ENCODE results near the gene GREM2. TPM values are rescaled to one million over a fixed set of nuclear protein-coding genes. Genes with fewer than 3 reads are reported as not detected.

Gene GREM2
- total and polyA plus RNA-seq, 9 of the 15 experiments (the other 6 are each of a cell fraction or from before 2014, with no cell fraction given): 0.01 to 0.07 (median 0.05) TPM; not detected in 5

DNA sequence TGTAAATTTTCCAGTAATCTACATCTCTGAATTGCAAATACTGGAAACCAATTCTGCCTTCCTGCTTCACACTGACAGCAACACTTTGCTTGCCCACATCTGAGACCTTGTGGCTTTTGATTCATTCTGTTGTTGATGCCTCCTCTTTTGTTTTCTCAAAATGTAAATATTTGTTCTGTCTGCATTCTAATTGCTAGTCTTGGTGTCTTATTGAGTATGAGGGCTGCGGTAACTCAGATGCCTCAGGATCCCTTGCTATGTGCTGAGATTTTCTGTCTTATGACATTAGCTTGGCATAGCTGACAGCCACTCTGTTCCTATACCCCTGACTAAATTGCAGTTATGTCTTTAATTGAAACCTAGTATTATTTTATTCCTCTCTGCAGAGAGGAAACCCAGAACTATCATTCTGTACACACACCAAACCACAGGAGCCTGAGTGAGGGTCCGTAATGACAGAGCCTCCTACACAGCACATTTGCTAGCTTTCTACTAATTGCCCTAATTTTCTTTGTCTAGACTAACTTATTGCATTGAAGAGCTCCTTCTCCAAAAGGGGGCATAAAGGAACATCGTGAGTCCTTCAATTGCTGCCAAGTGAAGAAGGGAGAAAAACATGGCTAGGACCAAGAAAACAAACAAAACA, 72.1 kb downstream of the GREM2 start:
- Histone ChIP-seq H3K9me1 (ENCODE audit: control insufficient read depth, insufficient read depth, low read length) (no peaks in the 10 kb centered on the region), H2AFZ (ENCODE audit: low read depth, low read length) (no peak overlapping the region), H3K27ac (ENCODE audit: extremely low read depth, low read depth, low read length) (no peak overlapping the region), H3K9me3 (replicated peaks; ENCODE audit: control insufficient read depth, insufficient read depth, low read depth, low read length) (no peaks in the 10 kb centered on the region; the same call in 1 of the 2 replicates), H3K4me3 (no peak overlapping the region), H3K79me2 (ENCODE audit: control insufficient read depth, insufficient read depth, low read length) (no peaks in the 10 kb centered on the region), H4K20me1 (replicated peaks; ENCODE audit: control insufficient read depth, insufficient read depth, low read length) (no peaks in the 10 kb centered on the region), H3K4me2 (ENCODE audit: insufficient read depth, low read length) (no peak overlapping the region), H3K4me1 (replicated peaks in 1 of 2; ENCODE audit: control insufficient read depth in 2 of 2, insufficient read depth in 2 of 2, low read length in 2 of 2) (no peaks in the 10 kb centered on the region), H3K27me3 (ENCODE audit: control insufficient read depth in 2 of 2, insufficient read depth in 2 of 2, low read length in 2 of 2) (no peaks in the 10 kb centered on the region), H3K9ac (ENCODE audit: insufficient read depth in 1 of 2, low read depth in 2 of 2, low read length in 2 of 2) (no peak overlapping the region), H3K36me3 (ENCODE audit: control insufficient read depth, insufficient read depth, low read length) (no peaks in the 10 kb centered on the region)
- ChIA-PET CTCF (ENCODE audit: low intra/inter-chr PET ratio) (no interaction called here), POLR2A (interaction anchor here (0.6 kb wide), 1 partner anchor 13 kb away, joined by 3 read pairs; no protein-coding TSS in a partner anchor)
- in situ Hi-C loops (cut with MboI) (no loop called here), intact Hi-C loops (cut with micrococcal nuclease) (no loop called here)
- BruUV-seq (replicated peaks): no TSS peak
- WGBS (ENCODE audit: insufficient coverage, low coverage, missing lambda C conversion rate): 4% methylated on average over 3 of the region's 3 CpGs
- FAIRE-seq: no peak
- DNase-seq (ENCODE audit: extremely low read depth in 1 of 4, low spot score in 3 of 4): no peak
- no peak for TF ChIP-seq HDAC6 (IDR thresholded peaks at IDR 0.05; ENCODE audit: low read depth, low read length)
- TF ChIP-seq KAT7 (CRISPR knock-in tag; IDR thresholded peaks at IDR 0.05; ENCODE audit: borderline replicate concordance): no peak
- TF ChIP-seq JUND (IDR thresholded peaks at IDR 0.05; ENCODE audit: borderline replicate concordance, low read depth, low read length): no peak
- no peak for TF ChIP-seq JUND (tag; IDR thresholded peaks at IDR 0.05; ENCODE audit: borderline replicate concordance, low read depth, low read length)
- TF ChIP-seq SRF (CRISPR knock-in tag; IDR thresholded peaks at IDR 0.05): no peak
- no peak for TF ChIP-seq NCOA4 (IDR thresholded peaks at IDR 0.05; ENCODE audit: partially characterized antibody)
- no peak for TF ChIP-seq ZNF311 (CRISPR knock-in tag; IDR thresholded peaks at IDR 0.05)
- TF ChIP-seq ZNF23 (CRISPR knock-in tag; IDR thresholded peaks at IDR 0.05): no peak
- TF ChIP-seq CHD2 (IDR thresholded peaks at IDR 0.05; ENCODE audit: low read depth, low read length): no peak
- TF ChIP-seq TGIF2 (CRISPR knock-in tag; IDR thresholded peaks at IDR 0.05): no peak
- TF ChIP-seq, protein P1, sequence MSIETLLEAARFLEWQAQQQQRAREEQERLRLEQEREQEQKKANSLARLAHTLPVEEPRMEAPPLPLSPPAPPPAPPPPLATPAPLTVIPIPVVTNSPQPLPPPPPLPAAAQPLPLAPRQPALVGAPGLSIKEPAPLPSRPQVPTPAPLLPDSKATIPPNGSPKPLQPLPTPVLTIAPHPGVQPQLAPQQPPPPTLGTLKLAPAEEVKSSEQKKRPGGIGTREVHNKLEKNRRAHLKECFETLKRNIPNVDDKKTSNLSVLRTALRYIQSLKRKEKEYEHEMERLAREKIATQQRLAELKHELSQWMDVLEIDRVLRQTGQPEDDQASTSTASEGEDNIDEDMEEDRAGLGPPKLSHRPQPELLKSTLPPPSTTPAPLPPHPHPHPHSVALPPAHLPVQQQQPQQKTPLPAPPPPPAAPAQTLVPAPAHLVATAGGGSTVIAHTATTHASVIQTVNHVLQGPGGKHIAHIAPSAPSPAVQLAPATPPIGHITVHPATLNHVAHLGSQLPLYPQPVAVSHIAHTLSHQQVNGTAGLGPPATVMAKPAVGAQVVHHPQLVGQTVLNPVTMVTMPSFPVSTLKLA (conservative IDR thresholded peaks at IDR 0.05): no peak
- no peak for TF ChIP-seq DPF2 (IDR thresholded peaks at IDR 0.05)
- TF ChIP-seq XRCC4 (IDR thresholded peaks at IDR 0.05; ENCODE audit: extremely low read depth, insufficient read depth, insufficient read length): no peak
- TF ChIP-seq TCF7L2 (IDR thresholded peaks at IDR 0.05; ENCODE audit: low read depth, low read length): no peak
- TF ChIP-seq, protein P2, sequence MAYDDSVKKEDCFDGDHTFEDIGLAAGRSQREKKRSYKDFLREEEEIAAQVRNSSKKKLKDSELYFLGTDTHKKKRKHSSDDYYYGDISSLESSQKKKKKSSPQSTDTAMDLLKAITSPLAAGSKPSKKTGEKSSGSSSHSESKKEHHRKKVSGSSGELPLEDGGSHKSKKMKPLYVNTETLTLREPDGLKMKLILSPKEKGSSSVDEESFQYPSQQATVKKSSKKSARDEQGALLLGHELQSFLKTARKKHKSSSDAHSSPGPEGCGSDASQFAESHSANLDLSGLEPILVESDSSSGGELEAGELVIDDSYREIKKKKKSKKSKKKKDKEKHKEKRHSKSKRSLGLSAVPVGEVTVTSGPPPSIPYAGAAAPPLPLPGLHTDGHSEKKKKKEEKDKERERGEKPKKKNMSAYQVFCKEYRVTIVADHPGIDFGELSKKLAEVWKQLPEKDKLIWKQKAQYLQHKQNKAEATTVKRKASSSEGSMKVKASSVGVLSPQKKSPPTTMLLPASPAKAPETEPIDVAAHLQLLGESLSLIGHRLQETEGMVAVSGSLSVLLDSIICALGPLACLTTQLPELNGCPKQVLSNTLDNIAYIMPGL (CRISPR knock-in tag; IDR thresholded peaks at IDR 0.05): no peak
- no peak for TF ChIP-seq ZNF239 (CRISPR knock-in tag; IDR thresholded peaks at IDR 0.05)
- TF ChIP-seq CHD1 (IDR thresholded peaks at IDR 0.05; ENCODE audit: low read length): no peak
- no peak for ATAC-seq

Measured in K562 (cell line).